ENCODE data around the gene CSF2RB.

CSF2RB gene

DNA sequence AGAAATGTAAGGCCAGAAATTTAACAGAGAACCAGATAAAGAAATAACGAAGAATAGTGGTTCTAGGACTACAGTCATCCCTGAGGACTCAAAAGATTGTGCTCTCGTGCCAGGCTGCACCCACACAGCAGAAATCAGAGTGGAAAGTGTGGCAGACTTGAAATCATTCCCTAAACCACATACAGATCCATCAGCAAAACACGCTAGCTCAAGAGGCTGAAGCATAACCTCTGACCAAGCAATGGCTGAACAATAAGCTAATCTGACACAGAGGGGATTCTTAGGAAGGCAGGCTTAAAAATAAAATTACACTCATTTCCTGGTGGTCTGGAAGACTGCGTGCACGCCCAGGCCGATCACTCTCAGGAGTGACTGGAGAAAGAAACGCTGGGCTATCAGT lies 33.7 kb upstream of the CSF2RB start:
- TF ChIP-seq, protein P1, sequence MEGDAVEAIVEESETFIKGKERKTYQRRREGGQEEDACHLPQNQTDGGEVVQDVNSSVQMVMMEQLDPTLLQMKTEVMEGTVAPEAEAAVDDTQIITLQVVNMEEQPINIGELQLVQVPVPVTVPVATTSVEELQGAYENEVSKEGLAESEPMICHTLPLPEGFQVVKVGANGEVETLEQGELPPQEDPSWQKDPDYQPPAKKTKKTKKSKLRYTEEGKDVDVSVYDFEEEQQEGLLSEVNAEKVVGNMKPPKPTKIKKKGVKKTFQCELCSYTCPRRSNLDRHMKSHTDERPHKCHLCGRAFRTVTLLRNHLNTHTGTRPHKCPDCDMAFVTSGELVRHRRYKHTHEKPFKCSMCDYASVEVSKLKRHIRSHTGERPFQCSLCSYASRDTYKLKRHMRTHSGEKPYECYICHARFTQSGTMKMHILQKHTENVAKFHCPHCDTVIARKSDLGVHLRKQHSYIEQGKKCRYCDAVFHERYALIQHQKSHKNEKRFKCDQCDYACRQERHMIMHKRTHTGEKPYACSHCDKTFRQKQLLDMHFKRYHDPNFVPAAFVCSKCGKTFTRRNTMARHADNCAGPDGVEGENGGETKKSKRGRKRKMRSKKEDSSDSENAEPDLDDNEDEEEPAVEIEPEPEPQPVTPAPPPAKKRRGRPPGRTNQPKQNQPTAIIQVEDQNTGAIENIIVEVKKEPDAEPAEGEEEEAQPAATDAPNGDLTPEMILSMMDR (IDR thresholded peaks at IDR 0.05) = no peak

DNA sequence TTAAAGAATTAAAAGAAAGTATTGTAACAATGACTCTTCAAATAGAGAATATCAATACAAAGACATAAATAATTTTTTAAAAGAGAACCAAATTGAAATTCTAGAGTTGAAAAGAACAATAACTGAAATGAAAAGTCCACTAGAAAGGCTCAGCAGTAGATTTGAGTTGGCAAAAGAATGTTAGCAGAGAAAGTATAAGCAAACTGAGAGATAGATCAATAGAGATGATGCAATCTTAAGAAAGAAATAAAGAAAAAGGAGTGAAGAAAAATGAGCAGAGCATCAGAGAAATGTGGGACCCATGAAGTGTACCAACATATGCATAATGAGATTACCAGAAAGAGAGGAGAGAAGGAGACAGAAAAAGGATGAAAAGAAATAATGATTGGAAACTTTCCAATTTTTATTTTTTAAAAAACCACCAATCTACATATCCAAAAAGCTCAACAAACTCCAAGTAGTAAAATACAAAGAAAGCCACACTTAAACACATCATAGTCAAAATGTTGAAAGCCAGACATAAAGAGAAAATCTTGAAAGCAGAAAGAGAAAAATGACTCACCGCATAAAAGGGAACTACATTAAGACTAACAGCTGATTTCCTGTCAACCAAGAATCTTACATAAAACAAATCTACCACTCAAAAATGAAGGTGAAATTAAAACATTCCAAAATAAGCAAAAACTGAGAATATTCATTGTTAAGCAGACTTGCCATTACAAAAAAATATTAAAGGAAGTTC lies 31.8 kb upstream of the CSF2RB start:
- TF ChIP-seq, protein P1 (IDR thresholded peaks at IDR 0.05) = no peak

DNA sequence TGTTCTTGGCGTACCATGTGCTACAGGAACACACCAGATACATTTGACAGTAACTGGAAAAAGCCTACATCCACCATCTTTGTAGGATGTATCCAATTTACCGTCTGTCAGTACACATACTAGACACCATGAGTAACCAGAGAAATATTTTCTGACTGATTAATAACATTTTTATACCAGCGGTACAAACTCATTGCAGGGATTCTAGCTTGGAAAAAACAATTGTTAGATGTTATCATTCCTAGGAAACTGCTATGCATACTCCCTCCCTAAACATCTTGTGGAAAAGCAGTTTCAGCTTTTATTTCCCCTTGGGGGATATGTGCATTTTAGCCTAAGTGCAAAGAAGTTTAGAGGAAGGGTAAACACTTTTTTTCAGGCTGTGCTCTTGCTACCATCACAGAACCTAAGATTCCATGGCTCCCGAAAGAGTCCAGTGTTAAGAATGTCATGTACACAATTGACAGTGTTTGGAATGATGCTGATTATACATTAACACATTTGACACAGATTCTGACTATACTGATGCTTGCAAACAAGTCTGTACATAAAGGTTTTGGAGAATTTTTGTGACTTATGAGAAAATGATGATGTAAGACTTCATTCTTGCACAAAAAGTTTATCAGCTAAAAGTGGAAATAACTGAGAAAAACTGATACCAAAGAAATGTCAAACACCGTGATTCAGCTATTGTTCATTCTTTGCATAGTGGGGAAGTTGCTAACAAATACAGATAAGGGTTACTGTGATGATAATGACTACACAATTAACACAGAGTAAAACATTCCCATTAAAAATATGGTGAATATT lies 28.9 kb upstream of the CSF2RB start:
- TF ChIP-seq, protein P1 (IDR thresholded peaks at IDR 0.05) = no peak

DNA sequence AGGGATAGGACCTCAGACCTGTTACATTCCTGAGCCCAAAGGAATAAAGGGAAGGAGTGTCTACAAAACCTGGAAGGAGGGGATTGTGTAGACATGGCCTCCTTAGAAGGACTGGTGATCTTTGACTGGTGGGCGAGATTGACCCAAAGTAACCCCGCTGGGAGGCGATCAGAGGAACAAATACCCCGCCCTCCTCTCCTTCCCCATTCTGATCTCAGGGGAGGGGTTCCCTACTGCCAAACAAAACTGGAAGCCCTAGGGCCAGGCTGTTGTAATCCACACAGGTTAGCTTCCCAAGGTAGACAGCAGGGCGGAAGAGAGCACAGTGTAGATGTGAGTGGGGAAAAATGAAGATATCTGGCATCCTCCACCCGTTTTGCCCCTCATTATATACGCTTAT lies 28.0 kb upstream of the CSF2RB start:
- TF ChIP-seq, protein P1 (IDR thresholded peaks at IDR 0.05) = no peak

DNA sequence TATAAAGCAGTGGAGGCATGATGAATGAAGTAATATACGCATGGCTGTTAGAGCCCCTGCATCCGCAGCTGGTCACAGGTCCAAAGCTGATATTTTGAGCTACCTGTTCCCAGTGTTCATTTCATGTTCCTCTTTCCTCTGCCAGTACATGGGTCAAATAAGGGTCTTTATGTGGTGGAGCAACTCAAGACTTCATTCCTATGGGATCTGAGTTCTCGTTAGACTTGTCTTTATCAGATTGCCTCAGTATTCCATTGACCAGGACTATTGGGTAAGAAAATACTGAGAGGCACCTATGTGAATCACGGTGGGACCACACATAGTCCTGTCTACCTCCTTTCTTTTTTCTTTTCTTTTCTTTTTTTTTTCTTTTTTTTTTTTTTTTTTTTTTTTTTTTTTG lies 27.4 kb upstream of the CSF2RB start:
- TF ChIP-seq, protein P1 (IDR thresholded peaks at IDR 0.05) = no peak

DNA sequence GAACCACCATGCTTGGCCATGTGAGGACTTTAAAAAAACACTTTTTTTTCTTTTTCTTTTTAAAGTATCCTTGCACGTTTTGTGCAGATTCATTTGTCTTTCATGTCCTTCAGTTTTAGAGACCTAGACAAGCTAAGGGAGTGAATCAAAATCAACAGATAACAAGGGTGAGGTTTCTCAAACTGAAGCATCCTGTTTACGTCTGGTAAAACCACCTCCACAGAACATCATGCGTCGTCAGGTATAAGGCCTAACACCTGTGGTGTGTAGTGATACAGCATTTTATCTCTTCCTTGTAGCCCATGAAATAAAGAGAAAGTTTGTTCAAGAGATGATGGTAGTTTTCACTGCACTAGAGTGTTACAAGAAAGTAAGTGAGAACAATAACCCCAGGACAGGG lies 26.3 kb upstream of the CSF2RB start:
- TF ChIP-seq, protein P1 (IDR thresholded peaks at IDR 0.05) = no peak

DNA sequence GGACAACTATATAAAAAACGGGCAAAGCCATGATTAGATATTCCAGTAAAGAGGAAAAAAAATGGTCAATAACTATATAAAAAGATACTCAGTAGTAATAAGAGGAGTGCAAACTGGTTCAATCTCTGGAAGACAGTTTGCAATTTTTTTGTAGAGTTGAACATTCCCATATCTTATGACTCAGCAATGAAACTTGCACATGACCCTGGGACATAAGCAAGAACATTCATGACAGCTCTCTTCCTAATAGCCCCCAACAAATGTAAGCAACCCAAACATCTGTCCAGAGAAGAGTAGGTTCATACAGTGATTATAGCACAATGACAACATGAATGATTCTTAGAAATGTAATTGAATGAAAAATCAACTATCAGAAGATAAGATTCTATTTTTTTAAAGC lies 21.8 kb upstream of the CSF2RB start:
- TF ChIP-seq, protein P1 (IDR thresholded peaks at IDR 0.05) = no peak

Data from LNCAP (cell line).